OCI-LY1 (cell line): ENCODE data around the gene AKAP13.

Experiments
- H2AFZ ChIP-seq: fragments of 200-600 bp; sonication (generic), shearing (Covaris generic); 2 replicates; pipeline ENCODE4 v1.6.0; 2014; ENCODE audit warnings: antibody characterized with exemption, mild to moderate bottlenecking, low read length
- H3F3A ChIP-seq: fragments of 200-600 bp; sonication (generic), shearing (Covaris generic); 2 replicates; pipeline ENCODE4 v1.6.0; 2014; ENCODE audit warnings: mild to moderate bottlenecking, antibody characterized with exemption, low read length, moderate library complexity; ENCODE audit not compliant: insufficient read depth
- H3K27ac ChIP-seq: fragments of 200-600 bp; sonication (generic); 2 replicates; pipeline ENCODE4 v1.5.1; 2014; ENCODE audit warnings: low read length, mixed run types, mild to moderate bottlenecking, low read depth; ENCODE audit not compliant: poor library complexity, severe bottlenecking
- H3K27me3 ChIP-seq: fragments of 200-600 bp; sonication (generic); 2 replicates; pipeline ENCODE4 v1.6.0; 2014; ENCODE audit warnings: antibody characterized with exemption, mild to moderate bottlenecking, low read length, moderate library complexity; ENCODE audit not compliant: insufficient read depth
- H3K36me3 ChIP-seq: fragments of 200-600 bp; sonication (generic); 2 replicates; pipeline ENCODE4 v1.6.1; 2014; ENCODE audit warnings: mild to moderate bottlenecking, antibody characterized with exemption, low read length, moderate library complexity, mixed read lengths; ENCODE audit not compliant: insufficient read depth
- H3K4me1 ChIP-seq: fragments of 200-600 bp; sonication (generic); 2 replicates; pipeline ENCODE4 v1.5.1; 2014; ENCODE audit warnings: mild to moderate bottlenecking, low read length, moderate library complexity; ENCODE audit not compliant: insufficient read depth, severe bottlenecking
- H3K4me2 ChIP-seq: fragments of 200-600 bp; sonication (generic), shearing (Covaris generic); 2 replicates; pipeline ENCODE4 v1.6.1; 2014; ENCODE audit warnings: low read length
- H3K4me3 ChIP-seq: fragments of 200-600 bp; sonication (generic); 2 replicates; pipeline ENCODE4 v1.5.1; 2014; ENCODE audit warnings: low read length, low read depth, mild to moderate bottlenecking, mixed read lengths; ENCODE audit not compliant: poor library complexity, severe bottlenecking
- H3K79me2 ChIP-seq: fragments of 200-600 bp; shearing (Covaris generic); 2 replicates; pipeline ENCODE4 v1.6.1; 2016; ENCODE audit warnings: mixed run types, low read length, mixed read lengths; ENCODE audit not compliant: insufficient read depth
- H3K9ac ChIP-seq: fragments of 200-600 bp; sonication (generic), shearing (Covaris generic); 2 replicates; pipeline ENCODE4 v1.6.1; 2014; ENCODE audit warnings: mild to moderate bottlenecking, low read length, mixed read lengths
- H3K9me2 ChIP-seq: fragments of 200-600 bp; sonication (generic), shearing (Covaris generic); 2 replicates; pipeline ENCODE4 v1.6.1; 2014; ENCODE audit warnings: low read depth, mild to moderate bottlenecking, low read length, mixed read lengths
- H3K9me3 ChIP-seq: fragments of 200-600 bp; shearing (Covaris generic); 2 replicates; pipeline ENCODE4 v1.6.1; 2014; ENCODE audit warnings: low read length, mixed read lengths
- H4K20me1 ChIP-seq: fragments of 200-600 bp; sonication (generic), shearing (Covaris generic); 2 replicates; pipeline ENCODE4 v1.6.0; 2016; ENCODE audit warnings: mild to moderate bottlenecking, low read length; ENCODE audit not compliant: insufficient read depth
- CTCF ChIP-seq: fragments of 200-600 bp; sonication (generic), shearing (Covaris generic); IDR thresholded peaks from 2 replicates; pipeline ENCODE4 v1.5.1; 2017; ENCODE audit warnings: mild to moderate bottlenecking, antibody characterized with exemption, low read length, moderate library complexity, mixed read lengths
- EZH2 ChIP-seq: fragments of 200-600 bp; sonication (generic), shearing (Covaris generic); IDR thresholded peaks from 2 replicates; pipeline ENCODE4 v1.8.0; 2017; ENCODE audit warnings: borderline replicate concordance, mixed run types, mild to moderate bottlenecking, antibody characterized with exemption, low read length, moderate library complexity, mixed read lengths

AKAP13 gene

DNA sequence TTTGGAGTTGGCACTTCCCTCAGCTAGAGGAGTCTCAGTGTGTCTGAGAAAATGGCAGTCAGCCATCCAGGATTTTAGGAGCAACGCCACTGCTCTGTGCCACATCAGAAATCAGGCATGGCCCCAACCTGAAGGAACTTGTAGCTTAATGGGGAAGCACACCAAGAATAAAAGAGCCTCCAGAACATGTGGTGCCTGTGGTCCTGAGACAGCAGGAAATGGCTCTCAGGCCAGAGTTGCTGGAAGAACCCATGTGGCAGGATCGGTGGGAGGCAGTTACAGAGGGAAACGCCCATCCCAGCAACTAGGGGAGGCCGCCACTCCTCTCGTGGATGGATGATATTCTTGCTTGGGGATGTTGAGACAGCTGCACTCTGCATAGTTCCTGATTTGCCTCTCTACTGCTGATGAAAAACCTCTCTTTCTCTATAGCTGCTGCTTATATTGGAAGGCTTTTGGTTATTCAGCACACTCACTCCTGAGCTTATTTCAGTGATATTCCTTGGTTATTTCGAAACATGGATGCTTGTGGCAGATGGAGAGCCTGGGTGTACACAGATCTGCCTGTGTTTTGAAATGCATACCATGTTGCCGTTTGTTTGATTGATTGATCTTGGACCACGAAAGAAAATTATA is 361.9 kb downstream of the AKAP13 start:
- no peaks in the 10 kb centered on the region for H4K20me1 ChIP-seq
- H3K9me2 ChIP-seq = no peaks in the 10 kb centered on the region
- H3K4me1 ChIP-seq = no peaks in the 10 kb centered on the region
- 0 out of 2 replicates have a peak, but pooled peaks cover 3% of the 10 kb centered on the region for H3F3A ChIP-seq
- H3K9ac ChIP-seq = no peak overlapping the region
- peaks cover 93% of the 10 kb centered on the region for H3K36me3 ChIP-seq
- no peak overlapping the region for H3K27ac ChIP-seq
- H3K27me3 ChIP-seq = no peaks in the 10 kb centered on the region
- H3K79me2 ChIP-seq = no peaks in the 10 kb centered on the region
- no peak overlapping the region for H3K4me2 ChIP-seq
- TF ChIP-seq EZH2 (no peak), CTCF (no peak)
- no peaks in the 10 kb centered on the region for H3K9me3 ChIP-seq
- H3K4me3 ChIP-seq = no peak overlapping the region
- H2AFZ ChIP-seq = no peak overlapping the region

- H3K27ac ChIP-seq = no peak overlapping the region
- no peak overlapping the region for H2AFZ ChIP-seq
- H3K4me3 ChIP-seq = no peak overlapping the region
- 0 out of 2 replicates have a peak, but pooled peaks cover 3% of the 10 kb centered on the region for H3F3A ChIP-seq
- H3K9me3 ChIP-seq = no peaks in the 10 kb centered on the region
- no peaks in the 10 kb centered on the region for H4K20me1 ChIP-seq
- no peak for TF ChIP-seq EZH2
- TF ChIP-seq CTCF = no peak
- H3K79me2 ChIP-seq = no peaks in the 10 kb centered on the region
- no peaks in the 10 kb centered on the region for H3K27me3 ChIP-seq
- no peaks in the 10 kb centered on the region for H3K9me2 ChIP-seq
- no peak overlapping the region for H3K9ac ChIP-seq
- H3K4me1 ChIP-seq = no peaks in the 10 kb centered on the region
- H3K36me3 ChIP-seq = peaks cover 99% of the 10 kb centered on the region
- no peak overlapping the region for H3K4me2 ChIP-seq
Observed at GRCh38 chr15:85743392-85744055, 363.1 kb downstream of the AKAP13 start.

GRCh38 chr15:85744579-85744978 is 364.2 kb downstream of the AKAP13 start:
- H3K9me2 ChIP-seq = no peaks in the 10 kb centered on the region
- H3K4me3 ChIP-seq = no peak overlapping the region
- no peaks in the 10 kb centered on the region for H3K9me3 ChIP-seq
- H3K27me3 ChIP-seq = no peaks in the 10 kb centered on the region
- H3K9ac ChIP-seq = no peak overlapping the region
- H3F3A ChIP-seq = 0 out of 2 replicates have a peak, but pooled peaks cover 3% of the 10 kb centered on the region
- H3K36me3 ChIP-seq = peaks cover 99% of the 10 kb centered on the region
- no peak for TF ChIP-seq CTCF
- TF ChIP-seq EZH2 = no peak
- H3K27ac ChIP-seq = no peak overlapping the region
- no peaks in the 10 kb centered on the region for H3K79me2 ChIP-seq
- H2AFZ ChIP-seq = no peak overlapping the region
- H4K20me1 ChIP-seq = no peaks in the 10 kb centered on the region
- no peak overlapping the region for H3K4me2 ChIP-seq
- H3K4me1 ChIP-seq = no peaks in the 10 kb centered on the region
